ENCODE results near the gene ATCAY.
A peak's percentile ranks its signal among the peaks of the same experiment; 100 is the strongest.
"Not testable (repeated sequence)": the region's sequence is repeated elsewhere in the genome, so short reads cannot be mapped to it uniquely, and the experiment has no call there.

ATCAY gene

DNA sequence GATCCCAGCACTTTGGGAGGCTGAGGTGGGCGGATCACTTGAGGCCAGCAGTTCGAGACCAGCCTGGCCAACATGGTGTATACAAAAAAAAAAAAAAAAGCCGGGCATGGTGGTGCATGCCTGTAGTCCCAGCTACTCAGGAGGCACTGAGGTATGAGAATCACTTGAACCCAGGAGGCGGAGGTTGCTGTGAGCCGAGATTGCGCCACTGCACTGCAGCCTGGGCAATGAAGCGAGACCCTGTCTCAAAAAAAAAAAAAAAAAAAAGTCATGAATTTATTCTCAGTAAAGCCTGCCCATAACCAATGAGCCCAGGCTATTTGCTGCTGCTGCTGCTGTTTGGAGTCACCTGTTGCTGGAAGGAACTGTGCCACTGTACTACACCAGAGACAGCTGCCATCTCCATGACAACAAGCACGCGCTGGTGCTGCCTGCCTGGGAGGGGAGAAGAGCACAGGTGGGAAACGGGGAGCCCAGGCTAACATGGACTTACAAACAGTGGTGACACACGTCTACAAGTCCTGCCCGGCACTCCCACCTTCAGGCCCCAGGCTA, 23.0 kb upstream of the ATCAY start:
- no peak for DNase-seq

- DNase-seq, result no peak
Observed at GRCh38 chr19:3860499-3860898, 20.0 kb upstream of the ATCAY start.

GRCh38 chr19:3862826-3863500, 17.5 kb upstream of the ATCAY start:
- DNase-seq, result no peak

- no peak for DNase-seq
Observed at GRCh38 chr19:3863648-3864047, 16.8 kb upstream of the ATCAY start.

DNA sequence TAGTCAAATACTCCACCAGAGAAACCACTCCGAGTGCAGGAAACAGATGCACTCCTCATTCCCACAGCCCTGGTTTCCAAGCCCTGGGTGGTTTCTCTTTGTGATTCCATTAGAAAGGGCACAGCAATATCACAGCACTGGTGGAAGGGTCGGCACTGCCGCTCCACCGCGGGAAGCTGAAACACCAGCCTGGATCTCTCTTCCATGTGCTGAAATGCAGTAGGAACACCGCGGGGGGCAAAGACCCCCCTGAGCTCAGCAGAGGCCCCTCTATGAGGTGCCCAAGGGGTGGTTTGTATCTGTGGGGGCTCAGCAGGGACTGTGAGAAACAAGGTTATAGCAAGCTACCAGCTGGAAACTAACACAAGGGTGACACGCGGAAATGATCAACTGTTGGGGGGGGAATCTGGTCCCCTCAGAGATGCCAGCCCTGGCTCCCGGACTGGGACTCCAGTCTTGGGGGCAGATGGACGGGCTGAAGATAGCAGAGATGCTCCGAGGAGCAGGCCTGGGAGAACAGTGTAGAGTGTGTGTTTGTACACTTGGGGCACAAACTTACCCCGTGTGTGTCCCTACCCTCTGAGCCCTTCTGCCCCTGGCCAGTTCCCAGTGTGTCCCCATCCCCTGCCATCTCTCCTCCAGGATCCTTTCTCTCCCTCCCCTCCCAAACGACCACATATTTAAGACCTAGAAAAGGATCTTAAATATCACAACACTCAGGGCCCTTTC, 13.4 kb upstream of the ATCAY start:
- DNase-seq, result no peak

GRCh38 chr19:3867971-3868769, 12.3 kb upstream of the ATCAY start:
- no peak for DNase-seq

GRCh38 chr19:3868770-3869456, 11.6 kb upstream of the ATCAY start, which contains the start of gene ZFR2:
Gene ZFR2 (minus strand): TSS chr19:3869038. CDS start chr19:3869017, 21 bp downstream.
- peak; percentile 39 to 46 for DNase-seq

DNA sequence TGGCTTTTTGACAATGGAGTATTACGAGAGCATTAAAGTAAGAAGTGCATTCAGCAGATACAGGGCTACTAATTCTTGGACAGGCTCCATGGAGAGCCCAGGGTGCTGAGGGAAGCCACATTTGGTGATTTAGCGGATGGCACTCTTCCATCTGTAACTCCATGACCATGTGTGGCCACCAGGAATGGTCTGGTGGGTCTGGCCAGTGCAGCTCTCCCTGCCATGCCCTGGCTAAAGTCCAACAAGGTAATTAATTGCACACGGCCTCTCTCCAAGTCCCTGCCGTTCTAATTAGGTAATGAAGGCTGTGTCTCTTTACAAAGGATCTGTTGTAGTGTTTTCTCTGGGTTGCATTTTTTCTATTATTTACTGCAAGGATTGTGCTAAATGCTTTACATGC, 7.3 kb upstream of the ATCAY start:
- no peak for DNase-seq

DNA sequence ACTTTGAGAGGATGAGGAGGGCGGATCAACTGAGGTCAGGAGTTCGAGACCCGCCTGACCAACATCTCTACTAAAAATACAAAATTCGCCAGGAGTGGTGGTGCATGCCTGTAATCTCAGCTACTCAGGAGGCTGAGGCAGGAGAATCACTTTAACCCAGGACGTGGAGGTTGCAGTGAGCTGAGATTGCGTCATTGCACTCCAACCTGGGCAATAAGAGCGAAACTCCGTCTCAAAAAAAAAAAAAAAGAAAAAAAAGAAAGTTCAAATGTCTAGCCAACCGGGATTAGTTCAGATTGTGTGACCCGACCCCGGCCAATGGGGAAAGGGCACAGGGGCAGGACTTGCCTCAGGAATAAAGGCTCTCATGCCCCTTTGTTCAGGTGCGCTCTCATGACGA, 5.8 kb upstream of the ATCAY start:
- not testable (repeated sequence) for DNase-seq

GRCh38 chr19:3879656-3880055, 829 bp upstream of the ATCAY start:
- peak; percentile 25 to 28 for DNase-seq

DNA sequence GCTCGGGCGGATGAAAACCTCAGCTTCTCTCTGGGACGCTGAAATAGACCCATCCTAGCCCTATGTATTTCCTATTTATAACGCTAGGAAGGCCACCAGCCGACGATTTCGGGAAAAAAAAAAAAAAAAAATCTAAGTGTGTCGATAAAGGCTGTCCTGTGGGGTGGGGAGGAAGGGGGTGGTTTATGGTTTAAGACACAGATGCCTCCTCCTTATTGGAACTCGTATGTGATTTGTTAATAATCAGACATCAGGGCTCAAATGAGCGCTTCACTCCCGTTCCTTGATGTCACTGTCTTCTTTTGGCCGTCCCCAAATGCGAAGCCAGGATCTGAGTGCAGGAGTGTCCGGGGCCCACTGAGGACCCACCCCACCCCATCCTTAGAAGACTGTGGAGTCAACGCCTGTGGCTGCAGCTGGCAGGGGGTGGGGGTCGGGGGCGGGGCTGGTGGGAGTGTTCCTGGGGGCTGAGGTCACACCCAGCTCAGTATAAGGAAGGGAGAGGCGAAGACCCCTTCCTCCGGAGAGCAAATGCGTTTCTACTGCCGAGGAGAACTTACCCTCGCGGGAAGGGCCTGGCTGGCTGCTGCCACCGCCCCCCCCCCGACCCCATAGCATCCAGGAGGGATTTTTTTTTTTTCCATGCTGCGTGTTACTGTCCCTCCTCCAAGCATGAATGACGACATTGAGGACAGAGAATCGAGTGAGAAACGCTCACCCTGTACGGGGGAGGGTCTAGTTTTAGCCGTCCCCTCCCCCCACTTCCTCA, 971 bp downstream of the ATCAY start:
- DNase-seq, result no peak

DNA sequence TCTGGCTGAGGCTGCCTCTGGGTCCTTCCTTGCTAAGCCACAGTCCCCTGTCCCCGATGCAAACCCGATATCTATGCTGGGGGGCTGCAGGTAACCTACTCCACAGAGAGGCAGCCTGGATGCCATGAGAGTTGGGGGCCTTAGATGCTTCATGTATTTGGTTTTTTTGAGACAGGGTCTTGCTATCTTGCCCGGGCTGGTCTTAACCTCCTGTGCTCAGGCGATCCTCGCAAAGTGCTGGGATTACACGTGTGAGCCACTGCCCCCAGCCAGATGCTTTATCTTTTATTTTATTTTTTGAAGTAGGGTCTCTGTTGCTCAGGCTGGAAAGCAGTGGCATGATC, 1.5 kb downstream of the ATCAY start:
- DNase-seq, result no peak

- DNase-seq, result no peak
Observed at GRCh38 chr19:3890591-3890990, 10.1 kb downstream of the ATCAY start.

DNA sequence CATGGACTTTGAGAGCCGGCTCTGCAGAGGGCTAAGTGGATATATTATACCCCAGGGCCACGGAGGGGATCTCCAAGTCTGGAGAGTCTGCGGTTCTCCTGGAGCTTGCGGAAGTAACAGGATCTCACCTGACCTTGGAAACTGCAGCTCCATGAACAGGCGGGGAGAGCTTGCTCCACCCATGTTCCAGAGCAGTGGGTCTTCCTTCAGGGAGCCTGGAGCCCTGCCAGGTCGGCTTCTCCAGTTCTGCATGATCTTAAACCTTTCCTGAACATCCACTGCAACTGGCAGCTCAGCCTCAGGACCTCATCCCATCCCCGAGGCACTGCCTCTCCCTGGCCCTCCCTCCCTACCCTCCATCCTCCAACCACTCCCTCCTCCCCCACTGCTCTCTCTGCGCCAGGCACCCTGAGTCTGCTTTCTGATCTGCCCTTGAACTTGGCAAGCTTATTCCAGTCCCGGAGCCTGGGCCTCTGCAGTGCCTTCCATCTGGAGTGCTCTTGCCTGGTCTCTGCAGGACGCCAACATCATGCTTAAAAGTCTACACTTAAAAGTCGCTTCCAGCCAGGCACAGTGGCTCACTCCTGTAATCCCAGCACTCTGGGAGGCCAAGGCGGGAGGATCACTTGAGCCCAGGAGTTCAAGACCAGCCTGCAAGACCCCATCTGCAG, 13.2 kb downstream of the ATCAY start:
- DNase-seq, result no peak

DNA sequence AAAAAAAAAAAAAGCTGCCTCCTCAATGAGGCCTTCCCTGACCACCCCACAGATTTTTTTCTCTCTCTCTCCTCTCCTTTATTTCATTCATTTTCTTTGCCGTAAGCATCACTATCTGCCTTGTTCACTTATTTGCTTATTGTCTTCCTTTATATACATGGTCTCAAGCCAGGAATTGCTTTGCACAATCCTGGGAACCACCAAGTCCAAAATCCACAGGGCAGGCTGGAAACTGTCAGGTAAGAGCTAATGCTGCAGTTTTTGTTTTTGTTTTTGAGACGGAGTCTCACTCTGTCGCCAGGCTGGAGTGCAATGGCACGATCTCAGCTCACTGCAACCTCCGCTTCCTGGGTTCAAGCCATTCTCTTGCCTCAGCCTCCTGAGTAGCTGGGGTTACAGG, 14.5 kb downstream of the ATCAY start:
- not testable (repeated sequence) for DNase-seq

DNA sequence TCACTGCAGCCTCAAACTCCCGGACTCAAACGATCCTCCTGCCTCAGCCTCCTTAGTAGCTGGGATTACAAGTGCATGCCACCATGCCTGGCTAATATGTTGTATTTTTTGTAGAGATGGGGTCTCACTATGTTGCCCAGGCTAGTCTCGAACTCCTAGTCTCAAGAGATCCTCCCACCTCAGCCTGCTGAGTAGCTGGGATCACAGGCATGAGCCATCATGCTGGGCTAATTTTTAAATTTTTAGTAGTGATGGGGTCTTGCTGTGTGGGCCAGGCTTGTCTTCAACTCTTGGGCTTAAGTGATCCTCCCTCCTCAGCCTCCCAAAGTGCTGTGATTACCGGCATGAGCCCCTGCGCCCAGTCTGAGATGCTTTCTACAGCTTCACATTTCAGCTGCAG, 15.3 kb downstream of the ATCAY start:
- no peak for DNase-seq

- DNase-seq, result no peak
Observed at GRCh38 chr19:3897936-3898335, 17.5 kb downstream of the ATCAY start.

- DNase-seq, result no peak
Observed at GRCh38 chr19:3898426-3898825, 17.9 kb downstream of the ATCAY start.

- DNase-seq, result no peak
Observed at GRCh38 chr19:3899531-3900294, 19.2 kb downstream of the ATCAY start.

- DNase-seq, result no peak
Observed at GRCh38 chr19:3902317-3902973, 22.0 kb downstream of the ATCAY start.
